WI38 (cell line): ENCODE data around the gene IRF9.

Experiments used
- H3K4me3 ChIP-seq: 2 replicates; pipeline ENCODE4 v1.5.1; 2011; ENCODE audit warnings: low read depth, mild to moderate bottlenecking, control low read depth, low read length
- TF ChIP-seq, protein P1 (sequence below): IDR thresholded peaks from 2 replicates; pipeline ENCODE4 v1.5.1; 2012; ENCODE audit warnings: low read depth, mild to moderate bottlenecking, control low read depth, low read length

IRF9 gene

GRCh38 chr14:24132976-24133375 lies 28.1 kb upstream of the IRF9 start:
- TF ChIP-seq, protein P1, sequence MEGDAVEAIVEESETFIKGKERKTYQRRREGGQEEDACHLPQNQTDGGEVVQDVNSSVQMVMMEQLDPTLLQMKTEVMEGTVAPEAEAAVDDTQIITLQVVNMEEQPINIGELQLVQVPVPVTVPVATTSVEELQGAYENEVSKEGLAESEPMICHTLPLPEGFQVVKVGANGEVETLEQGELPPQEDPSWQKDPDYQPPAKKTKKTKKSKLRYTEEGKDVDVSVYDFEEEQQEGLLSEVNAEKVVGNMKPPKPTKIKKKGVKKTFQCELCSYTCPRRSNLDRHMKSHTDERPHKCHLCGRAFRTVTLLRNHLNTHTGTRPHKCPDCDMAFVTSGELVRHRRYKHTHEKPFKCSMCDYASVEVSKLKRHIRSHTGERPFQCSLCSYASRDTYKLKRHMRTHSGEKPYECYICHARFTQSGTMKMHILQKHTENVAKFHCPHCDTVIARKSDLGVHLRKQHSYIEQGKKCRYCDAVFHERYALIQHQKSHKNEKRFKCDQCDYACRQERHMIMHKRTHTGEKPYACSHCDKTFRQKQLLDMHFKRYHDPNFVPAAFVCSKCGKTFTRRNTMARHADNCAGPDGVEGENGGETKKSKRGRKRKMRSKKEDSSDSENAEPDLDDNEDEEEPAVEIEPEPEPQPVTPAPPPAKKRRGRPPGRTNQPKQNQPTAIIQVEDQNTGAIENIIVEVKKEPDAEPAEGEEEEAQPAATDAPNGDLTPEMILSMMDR = no peak
- no peak overlapping the region for H3K4me3 ChIP-seq

GRCh38 chr14:24133735-24134134 lies 27.3 kb upstream of the IRF9 start:
- TF ChIP-seq, protein P1 = no peak
- H3K4me3 ChIP-seq = no peak overlapping the region

DNA sequence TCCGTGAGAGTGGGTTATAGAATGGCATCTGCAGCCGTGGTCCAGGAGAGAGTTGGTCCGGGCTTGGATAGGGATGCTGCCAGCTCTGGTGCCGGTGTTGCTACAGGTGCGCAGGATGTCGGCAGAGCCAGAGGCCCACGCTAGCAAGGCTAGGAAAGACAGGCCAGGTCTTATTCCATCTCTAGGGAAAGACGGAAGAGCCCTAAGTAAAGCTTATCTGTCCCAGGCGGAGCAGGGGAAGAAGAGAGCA lies 25.6 kb upstream of the IRF9 start:
- TF ChIP-seq, protein P1 = no peak
- H3K4me3 ChIP-seq = peak overlapping the region; percentile 89

- TF ChIP-seq, protein P1 = no peak
- H3K4me3 ChIP-seq = peak within 1 kb of the TSS; percentile 89
These were observed 25.0 kb upstream of the IRF9 start, which contains the start of gene PSME1 for GRCh38 chr14:24135834-24136683. TSS of gene PSME1 (plus strand) at chr14:24136194. CDS start at chr14:24136263, 69 bp downstream.

GRCh38 chr14:24136684-24137528 lies 24.2 kb upstream of the IRF9 start:
- peak overlapping the region; percentile 89 for H3K4me3 ChIP-seq
- TF ChIP-seq, protein P1 = no peak

DNA sequence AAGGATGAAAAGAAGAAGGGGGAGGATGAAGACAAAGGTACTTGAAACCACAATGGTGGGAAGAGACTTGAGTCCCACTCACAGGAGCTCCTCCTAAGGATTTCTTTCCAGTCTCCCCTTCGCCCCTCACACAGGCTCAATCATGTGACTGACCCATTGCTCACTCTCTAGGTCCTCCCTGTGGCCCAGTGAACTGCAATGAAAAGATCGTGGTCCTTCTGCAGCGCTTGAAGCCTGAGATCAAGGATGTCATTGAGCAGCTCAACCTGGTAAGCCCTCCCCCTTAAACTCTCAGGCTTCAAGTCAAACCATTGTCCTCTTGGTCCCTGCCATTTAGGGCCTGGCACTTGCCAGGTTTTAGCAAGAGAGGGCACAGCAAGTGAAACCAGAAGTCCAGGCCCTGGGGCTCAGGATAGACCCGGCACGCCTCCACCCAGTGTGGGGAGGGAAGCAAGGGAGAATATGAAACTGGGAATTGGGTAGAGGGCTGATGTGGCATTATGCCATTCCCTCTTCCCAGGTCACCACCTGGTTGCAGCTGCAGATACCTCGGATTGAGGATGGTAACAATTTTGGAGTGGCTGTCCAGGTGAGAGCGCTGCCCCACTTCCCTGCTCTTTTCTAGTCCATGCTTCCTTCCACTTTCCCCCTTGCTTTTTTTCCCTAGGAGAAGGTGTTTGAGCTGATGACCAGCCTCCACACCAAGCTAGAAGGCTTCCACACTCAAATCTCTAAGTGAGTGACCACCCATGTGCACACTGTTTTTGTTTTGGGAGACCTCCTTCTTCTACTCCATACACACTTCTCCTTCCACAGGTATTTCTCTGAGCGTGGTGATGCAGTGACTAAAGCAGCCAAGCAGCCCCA lies 23.3 kb upstream of the IRF9 start:
- TF ChIP-seq, protein P1 = no peak
- no peak overlapping the region; the same call in 1 of the 2 replicates for H3K4me3 ChIP-seq
